Activated CD4-positive, alpha-beta T cell treated with anti-CD3 and anti-CD28 coated beads, Interleukin-2, amount 50 U/mL, for 24 hours (primary cell): ENCODE data around the gene ITIH2.
"Not testable (repeated sequence)": the region's sequence is repeated elsewhere in the genome, so short reads cannot be mapped to it uniquely, and the experiment has no call there.

ENCODE experiments used
- DNase-seq, 2 donors: peaks; one replicate each; pipeline ENCODE4 v3.0.0-alpha.2; 2020; ENCODE audit warnings: low read depth in 1 of 2, low spot score in 1 of 2

Gene ITIH2

DNA sequence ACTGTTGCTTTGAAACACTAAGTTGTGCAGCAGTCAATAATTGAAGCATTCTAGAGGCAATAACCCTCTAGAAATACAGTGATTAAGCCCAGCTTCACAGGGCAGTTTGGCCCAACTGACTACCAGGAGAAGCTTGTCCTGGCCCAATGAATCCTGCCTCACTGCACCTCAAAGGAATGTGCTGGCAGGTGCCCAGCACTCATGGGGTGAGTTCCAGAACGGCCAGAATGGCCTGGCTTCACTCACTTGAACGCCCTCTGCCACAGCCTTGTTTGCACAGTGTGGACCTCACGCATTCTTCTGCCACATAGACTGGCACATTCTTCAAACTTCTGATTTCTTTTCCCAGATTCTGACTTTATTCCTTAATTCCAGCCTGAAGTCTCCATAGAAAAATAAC lies 6.6 kb upstream of the ITIH2 start:
- DNase-seq, result no peak

DNA sequence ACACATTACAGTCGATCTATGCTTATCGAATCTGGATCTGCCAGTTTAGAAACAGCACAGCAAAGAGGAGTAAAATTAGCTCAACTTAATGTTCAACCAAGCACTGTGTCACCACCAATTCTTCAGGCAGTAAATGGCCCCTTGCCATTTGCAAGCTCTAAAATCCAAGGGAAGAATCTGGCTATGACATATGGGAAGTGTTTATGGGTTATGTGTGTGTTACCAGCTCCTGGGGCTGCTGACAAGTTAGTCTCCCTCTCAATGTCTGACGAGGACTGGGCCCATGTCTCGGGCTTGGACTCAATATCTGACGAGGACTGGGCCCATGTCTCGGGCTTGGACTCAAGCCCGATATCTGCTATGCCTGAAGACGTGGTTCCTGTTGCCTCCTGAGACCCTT lies 5.7 kb upstream of the ITIH2 start:
- no peak for DNase-seq

DNA sequence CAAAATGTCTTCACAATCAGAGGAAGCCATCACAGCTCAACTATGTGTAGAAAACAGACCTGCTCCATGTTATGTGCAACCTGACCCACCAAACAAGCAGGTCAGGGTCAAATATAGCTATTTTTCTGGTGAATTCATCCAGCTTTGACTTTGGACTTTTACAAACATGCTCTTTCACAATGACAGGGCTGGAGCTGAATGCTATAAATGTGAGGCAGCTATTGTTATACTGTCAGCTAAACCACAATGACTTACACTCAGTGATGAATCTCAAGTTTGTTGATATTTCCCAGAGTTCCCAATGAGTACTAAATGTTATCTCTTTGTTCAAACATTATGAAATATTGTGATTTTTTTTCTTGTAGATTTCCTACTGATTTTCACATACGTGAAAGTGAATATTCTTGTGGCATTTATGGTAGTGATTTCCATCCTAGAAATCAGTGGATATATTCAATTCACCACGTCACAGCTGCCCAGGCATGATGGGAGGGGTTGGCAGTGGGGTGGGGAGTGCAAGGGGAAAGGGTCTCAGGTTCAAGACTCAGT lies 2.5 kb upstream of the ITIH2 start:
- DNase-seq, result no peak

DNA sequence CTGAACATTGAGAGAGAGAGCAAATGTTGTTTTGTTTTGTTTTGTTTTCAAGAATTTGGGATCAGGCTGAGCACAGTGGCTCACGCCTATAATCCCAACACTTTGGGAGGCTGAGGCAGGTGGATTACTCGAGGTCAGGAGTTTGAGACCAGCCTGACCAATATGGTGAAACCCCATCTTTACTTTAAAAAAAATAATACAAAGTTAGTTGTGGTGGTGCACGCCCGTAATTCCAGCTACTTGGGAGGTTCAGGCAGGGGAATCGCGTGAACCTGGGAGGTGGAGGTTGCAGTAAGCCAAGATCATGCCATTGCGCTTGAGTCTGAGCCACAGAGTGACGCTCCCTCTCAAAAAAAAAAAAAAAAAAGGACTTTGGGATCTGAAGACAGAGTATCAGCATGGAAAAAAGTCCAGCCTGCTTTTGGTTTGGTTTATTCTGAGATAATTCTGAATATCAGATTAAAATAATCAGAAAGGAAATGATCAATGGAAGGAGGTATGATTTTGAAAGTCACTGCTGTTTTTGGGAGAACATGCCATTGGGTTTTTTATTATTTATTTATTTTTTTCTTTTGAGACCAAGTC lies 1.9 kb upstream of the ITIH2 start:
- DNase-seq, result no peak

DNA sequence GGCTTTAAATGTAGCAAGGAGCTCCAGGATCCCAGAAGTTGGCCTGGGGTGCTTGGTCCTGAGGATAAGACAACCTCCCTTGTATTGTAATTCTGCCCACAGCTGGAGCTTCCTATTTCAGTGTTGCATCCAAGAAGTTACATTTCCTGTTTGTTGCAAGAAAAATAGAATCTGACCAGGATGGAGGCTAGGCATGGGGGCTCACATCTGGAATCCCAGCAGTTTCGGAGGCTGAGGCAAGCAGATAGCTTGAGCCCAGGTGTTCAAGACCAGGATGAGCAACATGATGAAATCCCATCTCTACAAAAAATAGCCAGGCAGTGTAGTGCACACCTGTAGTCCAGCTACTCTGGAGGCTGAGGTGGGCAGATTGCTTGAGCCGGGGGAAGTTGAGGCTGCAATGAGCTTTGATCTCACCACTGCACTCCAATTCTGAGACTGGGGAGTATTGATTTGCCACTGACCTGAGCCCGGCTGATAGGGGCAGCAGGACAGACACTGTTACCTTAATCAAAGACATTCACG lies 766 bp upstream of the ITIH2 start:
- no peak for DNase-seq

DNA sequence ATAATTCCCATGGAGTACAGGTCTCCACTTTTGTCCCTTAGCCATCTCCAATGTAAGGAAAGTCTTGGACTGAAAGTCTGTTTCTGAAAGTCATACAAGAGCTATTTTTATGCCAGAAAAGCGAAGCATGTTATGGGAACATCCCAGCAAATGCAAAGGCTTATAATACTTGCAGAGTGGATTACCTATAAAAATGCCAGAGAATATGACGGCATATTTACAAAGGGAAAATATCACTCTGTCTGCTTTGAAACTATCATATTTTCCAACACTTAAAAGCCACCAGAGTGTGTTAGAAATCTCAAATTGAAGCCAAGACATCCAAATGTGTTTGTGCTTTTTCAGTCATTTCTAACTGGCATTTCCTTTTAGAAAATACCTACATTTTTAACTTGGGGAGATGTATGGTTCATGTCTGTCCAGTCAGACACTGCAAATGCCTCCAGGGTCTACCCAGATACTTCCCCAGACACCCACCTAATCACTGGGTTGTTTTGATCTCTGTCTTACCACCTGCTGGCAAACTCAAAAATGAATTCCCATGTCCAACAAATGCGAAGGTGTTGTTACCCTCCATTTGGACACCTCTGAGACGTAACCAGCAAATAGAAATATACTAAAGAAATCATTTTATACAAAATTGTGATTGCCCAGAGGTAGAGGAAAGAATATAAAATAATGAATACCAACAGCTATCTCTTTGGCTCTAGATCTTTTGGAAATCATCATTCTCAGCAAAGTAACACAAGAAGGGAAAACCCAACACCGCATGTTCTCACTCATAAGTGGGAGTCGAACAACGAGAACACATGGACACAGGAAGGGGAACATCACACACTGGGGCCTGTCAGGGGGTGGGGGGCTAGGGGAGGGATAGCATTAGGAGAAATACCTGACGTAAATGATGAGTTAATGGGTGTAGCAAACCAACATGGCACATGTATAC lies 1.2 kb downstream of the ITIH2 start:
- no peak for DNase-seq

DNA sequence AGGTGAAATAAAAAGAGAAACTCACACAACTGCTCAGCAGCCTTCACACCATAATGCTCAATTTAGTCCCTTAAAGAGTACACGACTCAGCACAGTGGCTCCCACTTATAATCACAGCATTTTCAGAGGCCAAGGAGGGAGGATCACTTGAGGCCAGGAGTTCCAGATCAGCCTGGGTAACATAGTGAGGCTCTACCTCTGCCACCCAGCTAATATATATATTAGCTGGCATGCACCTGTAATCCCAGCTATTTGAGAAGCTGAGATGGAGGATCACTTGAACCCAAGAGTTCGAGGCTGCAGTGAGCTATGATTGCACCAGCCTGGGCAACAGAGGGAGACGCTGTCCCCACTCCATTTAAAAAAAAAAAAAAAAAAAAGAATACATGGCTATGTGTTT lies 2.2 kb downstream of the ITIH2 start:
- no peak for DNase-seq

DNA sequence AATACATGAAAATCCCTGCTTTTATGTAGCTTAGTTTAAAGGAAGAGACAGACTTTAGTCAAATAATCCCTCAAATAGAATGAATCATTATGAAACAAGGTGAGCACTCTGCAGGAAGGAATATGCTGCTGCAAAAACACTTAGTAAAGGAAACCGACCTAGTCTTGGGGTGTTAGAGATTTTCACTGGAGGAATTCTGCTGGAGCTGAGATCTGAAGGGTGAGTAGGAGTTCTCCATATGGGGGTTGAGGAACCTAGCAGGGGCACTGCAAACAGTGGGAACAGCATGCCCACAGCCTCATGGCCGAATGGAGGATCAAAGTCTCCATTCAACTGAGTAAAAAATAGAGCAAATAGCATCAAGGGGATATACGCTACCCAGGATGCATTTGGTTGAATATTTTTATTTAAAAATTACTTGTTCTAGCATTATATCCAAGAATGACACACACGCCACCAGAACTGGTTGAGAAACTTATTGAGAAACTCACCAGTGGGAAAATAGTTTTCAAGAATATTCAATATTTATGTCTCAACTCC lies 3.5 kb downstream of the ITIH2 start:
- no peak for DNase-seq

DNA sequence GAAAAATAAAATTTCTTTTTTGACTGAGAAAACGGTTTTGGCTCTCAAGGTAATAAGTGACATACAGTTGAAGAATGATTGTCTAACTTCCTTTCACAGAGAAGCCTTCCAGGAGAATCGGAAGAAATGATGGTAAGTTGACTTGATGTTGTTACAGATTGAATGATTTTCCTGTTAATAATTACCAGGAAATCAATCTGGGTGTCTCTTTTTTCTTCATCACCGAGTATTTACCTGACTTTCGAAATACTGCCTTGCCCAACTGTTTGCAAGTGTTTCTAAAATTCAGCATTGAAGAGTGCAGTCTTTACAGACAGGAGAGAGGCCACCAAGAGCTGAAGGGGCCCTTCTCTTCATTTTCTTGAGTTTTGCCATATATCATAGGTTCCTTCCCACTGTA lies 4.0 kb downstream of the ITIH2 start:
- no peak for DNase-seq

DNA sequence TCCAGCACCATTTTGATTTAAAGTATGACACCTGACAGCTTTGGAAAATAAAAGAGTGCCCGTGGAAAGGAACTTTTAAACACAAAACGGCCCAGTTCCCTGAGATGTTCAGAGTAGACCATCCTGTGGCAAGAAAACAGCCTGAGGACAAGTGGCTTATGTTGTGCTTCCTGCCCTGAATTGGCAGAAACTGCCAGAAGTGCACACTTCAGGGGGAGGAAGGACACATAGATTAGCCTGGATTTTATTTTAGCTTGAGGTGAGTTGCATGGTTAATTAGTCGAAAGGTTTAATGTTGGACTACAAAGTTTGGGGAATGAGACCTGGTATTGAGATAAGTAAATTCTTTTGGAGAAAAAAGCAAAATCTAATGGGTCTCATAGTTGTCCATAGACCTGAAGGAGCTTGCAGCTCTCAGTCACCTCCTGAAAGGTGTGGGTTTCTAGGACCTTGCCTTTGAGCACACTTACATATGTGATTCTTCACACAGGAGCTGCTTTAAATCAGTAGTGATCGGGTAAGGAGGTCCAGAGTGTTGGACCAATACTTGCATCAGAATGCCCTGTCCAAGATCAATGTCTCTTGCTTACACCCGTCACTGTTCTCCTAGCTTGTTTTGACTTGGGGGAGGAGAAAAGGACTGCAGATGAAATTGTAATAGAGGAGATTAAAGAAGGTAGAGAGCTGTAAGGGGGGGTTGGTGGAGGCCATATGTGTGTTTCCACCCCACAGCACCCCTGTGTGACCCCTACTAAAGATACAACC lies 4.9 kb downstream of the ITIH2 start:
- DNase-seq, result no peak

DNA sequence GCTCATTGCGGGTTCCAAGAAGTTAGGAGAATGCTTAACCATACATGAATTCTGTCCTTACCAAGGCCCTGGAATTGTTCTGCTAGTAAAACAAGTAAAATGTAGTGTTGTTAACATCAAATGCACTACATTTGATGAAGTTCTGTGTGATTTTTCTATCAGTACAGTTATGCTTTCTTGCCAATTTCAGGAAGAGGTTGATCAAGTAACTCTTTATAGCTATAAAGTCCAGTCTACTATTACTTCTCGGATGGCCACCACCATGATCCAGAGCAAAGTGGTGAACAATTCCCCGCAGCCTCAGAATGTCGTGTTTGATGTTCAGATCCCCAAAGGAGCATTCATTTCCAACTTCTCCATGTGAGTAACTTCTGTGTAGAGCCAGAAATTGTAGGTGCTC lies 5.7 kb downstream of the ITIH2 start:
- no peak for DNase-seq

DNA sequence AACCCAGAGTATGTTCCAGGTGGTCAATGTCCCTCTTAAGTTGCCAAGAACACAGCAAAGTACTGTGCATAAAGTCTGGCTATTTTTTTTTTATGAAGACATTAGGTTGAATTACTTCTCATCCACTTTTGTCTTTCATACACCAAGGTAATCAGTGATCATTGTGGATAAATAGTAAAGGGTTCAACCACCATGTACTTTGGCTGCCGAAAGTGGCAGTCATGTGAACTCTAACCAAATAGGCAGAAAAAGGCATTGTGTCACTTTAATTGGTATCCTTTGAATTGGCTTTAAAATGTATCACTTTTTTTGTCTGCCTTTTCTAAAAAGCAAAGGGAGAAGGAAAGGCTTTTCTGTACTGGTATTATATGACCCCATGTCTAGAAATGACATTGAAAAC lies 7.3 kb downstream of the ITIH2 start:
- no peak for DNase-seq

DNA sequence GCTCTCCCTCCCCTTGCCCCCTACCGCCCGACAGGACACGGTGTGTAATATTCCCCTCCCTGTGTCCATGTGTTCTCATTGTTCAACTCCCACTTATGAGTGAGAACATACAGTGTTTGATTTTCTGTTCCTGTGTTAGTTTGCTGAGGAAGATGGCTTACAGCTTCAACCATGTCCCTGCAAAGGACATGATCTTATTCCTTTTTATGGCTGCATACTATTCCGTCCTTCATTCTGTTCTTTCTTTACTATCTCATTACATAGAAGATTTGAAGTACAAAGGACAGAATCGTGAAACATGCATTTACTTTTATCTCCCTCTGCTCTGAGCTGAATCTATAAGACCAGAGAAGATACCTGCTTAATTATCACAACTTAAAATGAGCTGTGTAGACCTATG lies 8.0 kb downstream of the ITIH2 start:
- not testable (repeated sequence) for DNase-seq

DNA sequence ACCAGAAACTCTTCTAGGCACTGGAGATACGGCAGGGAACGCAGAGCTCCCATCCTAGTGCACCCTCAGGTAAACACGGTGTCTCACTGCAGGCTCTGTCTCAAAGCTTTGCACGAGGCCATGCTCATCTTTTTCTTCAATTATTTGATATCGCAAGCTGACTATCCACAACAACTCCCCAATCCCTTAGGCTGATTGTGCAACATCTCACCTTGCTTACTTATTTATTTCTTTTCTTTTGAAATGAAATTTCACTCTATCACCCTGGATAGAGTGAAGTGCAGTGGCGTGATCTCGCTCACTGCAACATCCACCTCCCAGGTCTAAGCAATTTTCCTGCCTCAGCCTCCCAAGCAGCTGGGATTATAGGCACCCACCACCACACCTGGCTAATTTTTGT lies 12.4 kb downstream of the ITIH2 start:
- DNase-seq, result no peak

DNA sequence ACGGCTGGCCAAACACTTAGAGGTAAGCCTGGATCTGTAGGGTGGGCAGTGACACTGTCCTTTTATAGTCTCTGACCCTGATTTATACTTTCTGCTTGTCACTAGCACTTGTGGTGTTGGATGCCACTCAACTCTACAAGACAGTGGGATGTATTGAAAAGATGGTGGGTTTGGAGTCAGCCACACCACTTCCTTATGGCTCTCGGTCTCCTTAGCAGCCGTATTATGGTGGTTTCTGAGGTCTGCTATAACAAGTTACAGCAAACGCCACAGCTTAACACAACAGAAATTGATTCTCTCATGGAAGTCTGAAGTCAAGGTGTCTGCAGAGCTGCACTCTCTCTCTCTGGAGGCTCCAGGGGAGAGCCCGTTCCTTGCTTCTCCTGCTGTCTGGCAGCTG lies 14.7 kb downstream of the ITIH2 start:
- DNase-seq, result no peak

DNA sequence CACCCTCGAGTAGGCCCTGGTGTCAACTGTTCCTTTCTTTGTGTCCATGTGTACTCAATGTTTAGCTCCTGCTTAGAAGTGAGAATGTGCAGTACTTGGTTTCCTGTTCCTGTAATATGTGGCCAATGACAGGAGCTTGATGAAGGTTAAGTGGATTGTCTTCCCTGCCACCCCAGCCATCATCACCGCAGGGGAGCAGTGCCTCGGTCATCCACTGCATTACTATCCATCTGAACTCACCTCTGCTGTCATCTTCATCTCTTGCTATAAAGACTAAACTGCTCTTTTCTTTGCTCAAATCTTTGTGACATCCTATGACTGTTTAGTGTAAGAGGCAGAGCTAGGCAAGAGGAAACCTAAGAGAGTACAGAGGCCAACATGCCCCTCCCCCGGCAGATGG lies 15.6 kb downstream of the ITIH2 start:
- no peak for DNase-seq

DNA sequence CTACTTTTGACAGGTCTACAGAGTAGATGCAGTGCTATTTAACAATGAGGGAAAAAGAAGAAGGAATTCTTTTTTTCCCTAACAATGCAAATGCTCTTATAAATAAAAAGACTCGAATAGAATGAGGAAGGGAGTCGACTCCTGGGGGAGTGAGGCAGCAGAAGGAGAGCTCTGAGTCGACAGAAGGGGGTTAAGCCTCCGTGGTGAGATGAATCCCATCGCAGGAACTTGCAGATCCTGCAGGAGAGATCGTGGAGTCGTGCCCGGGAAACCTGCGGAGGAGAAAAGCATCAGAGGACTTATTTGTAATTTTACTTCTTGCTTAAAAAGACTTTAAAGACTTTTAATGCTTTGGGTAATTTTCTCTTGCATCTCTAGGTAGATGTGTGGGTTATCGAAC lies 17.4 kb downstream of the ITIH2 start:
- no peak for DNase-seq

DNA sequence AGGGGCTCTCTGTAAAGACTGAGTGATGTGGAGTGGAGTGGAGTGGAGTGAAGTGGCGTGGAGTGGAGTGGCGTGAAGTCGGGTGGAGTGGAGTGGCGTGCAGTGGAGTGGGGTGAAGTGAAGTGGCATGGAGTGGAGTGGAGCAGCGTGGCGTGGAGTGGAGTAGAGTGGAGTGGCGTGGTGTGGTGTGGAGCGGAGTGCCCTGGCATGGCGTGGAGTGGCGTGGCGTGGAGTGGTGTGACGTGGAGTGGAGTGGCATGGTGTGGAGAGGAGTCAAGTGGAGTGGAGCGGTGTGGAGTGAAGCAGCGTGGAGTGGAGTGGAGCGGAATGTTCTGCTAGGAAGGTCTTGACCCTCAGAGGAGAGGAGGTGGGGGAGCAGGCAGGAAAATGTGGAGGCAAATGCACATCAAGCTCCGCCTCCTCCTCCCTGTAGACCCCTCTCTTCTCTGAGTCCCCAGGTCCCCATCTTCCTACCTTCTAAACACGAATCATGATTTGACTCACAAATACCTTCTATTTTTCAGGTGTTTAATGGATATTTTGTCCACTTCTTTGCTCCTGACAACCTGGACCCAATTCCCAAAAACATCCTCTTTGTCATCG lies 19.9 kb downstream of the ITIH2 start:
- DNase-seq, result no peak

DNA sequence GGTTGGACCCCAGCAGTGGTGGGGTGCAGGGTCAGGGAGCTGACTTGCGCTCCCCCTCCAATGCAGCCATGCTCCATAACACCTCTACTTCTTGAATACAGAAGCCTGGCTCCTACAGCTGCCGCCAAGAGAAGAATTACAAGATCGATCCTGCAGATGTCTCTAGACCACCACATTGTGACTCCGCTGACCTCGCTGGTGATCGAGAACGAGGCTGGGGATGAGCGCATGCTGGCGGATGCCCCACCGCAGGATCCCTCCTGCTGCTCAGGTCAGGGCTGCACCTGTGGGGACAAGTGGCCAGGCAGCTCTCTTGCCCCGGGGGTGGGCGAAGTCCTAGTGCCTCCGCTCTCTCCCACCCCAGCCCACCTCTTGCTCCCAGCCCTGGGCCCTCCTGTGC lies 31.7 kb downstream of the ITIH2 start:
- no peak for DNase-seq

DNA sequence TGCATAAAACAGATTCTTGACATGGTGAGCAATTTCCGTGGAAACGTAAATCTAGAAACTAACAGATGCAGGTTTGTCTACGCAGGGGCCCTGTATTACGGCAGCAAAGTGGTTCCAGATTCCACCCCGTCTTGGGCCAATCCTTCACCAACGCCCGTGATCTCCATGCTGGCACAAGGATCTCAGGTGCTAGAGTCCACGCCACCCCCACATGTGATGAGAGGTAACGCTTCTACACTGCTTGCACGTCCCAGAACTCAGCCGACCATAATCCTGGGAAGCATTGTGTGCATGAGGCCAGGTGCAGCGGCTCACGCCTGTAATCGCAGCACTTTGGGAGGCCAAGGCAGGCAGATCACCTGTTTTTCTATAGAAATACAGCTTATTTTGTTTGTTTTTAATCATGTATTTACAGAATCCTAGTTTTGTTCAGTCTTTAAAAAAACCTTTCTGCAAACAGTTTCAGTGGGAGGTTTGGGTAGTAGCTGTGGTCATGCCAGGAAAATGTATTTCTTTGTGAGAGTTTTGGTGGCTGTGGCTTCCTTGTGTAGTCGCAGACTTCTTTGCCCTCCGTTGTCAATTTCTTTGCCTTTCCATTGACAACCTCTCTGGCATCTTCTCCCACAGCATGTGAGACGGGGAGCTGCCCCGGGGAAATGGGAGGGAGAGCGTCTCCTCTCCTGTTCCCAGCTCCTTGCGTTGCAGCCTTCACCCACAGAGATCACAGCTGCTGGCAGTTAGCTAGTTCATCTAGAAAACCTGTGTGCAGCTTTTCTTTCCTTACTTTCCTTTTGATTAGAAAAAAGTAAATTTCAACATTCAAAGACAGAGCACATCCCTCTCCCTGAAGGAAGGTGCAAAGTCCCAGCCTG lies 35.7 kb downstream of the ITIH2 start:
- DNase-seq, result no peak
